Measurements from ENCODE around the gene ABRAXAS1. TPM values are rescaled to one million over a fixed set of nuclear protein-coding genes. Genes with fewer than 3 reads are reported as not detected.

The ABRAXAS1 gene
- polyA plus RNA-seq, 1 of the 3 experiments (the other 2 are of a cell fraction), result 4.9 TPM

- no peak overlapping the region for H2AFZ ChIP-seq (ENCODE audit: low read depth)
- no peak overlapping the region for H3K9ac ChIP-seq
- TF ChIP-seq RCOR1 (IDR thresholded peaks at IDR 0.05; ENCODE audit: low read length), result no peak
- no peak for TF ChIP-seq SIN3A (IDR thresholded peaks at IDR 0.05; ENCODE audit: borderline replicate concordance, low read depth, low read length)
- no peak for TF ChIP-seq ELF1 (IDR thresholded peaks at IDR 0.05)
- no peak for TF ChIP-seq SMC3 (IDR thresholded peaks at IDR 0.05; ENCODE audit: low read depth, low read length)
- TF ChIP-seq TAF1 (IDR thresholded peaks at IDR 0.05; ENCODE audit: borderline replicate concordance, low read depth, low read length), result no peak
- no peak for TF ChIP-seq FOSL2 (IDR thresholded peaks at IDR 0.05; ENCODE audit: borderline replicate concordance, low read depth)
- TF ChIP-seq, protein P1, sequence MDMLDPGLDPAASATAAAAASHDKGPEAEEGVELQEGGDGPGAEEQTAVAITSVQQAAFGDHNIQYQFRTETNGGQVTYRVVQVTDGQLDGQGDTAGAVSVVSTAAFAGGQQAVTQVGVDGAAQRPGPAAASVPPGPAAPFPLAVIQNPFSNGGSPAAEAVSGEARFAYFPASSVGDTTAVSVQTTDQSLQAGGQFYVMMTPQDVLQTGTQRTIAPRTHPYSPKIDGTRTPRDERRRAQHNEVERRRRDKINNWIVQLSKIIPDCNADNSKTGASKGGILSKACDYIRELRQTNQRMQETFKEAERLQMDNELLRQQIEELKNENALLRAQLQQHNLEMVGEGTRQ (IDR thresholded peaks at IDR 0.05; ENCODE audit: borderline replicate concordance, low read depth, low read length), result no peak
- no peak for TF ChIP-seq FOXM1 (IDR thresholded peaks at IDR 0.05; ENCODE audit: low read depth)
- no peak overlapping the region for H3K4me3 ChIP-seq (ENCODE audit: low read depth in 2 of 2, low read length in 1 of 2)
- H3K27me3 ChIP-seq (ENCODE audit: insufficient read depth), result no peaks in the 10 kb centered on the region
- H3K9me2 ChIP-seq, result no peaks in the 10 kb centered on the region
- no peaks in the 10 kb centered on the region for H4K20me1 ChIP-seq (ENCODE audit: insufficient read depth)
- no peaks in the 10 kb centered on the region for H3K9me3 ChIP-seq
- H3K4me2 ChIP-seq, result no peak overlapping the region
- H3F3A ChIP-seq (replicated peaks; ENCODE audit: insufficient read depth), result no peaks in the 10 kb centered on the region
- no peak overlapping the region for H3K27ac ChIP-seq (ENCODE audit: low read depth in 2 of 2, low read length in 1 of 2)
- peaks cover 14 to 18% of the 10 kb centered on the region in 2 experiments for H3K36me3 ChIP-seq (replicated peaks in 1 of 2; ENCODE audit: control insufficient read depth in 1 of 2, insufficient read depth in 2 of 2, low read length in 1 of 2)
- no peaks in the 10 kb centered on the region for H3K4me1 ChIP-seq (ENCODE audit: control insufficient read depth in 1 of 2, insufficient read depth in 2 of 2, low read depth in 1 of 2, low read length in 1 of 2)
- ChIA-PET POLR2A (no interaction called here), CTCF (no interaction called here)
- peaks cover 9% of the 10 kb centered on the region for H3K79me2 ChIP-seq (ENCODE audit: insufficient read depth)
- 66% methylated on average over 2 of the region's 2 CpGs for WGBS (ENCODE audit: low lambda C conversion rate)
- no peak for DNase-seq
Observed at GRCh38 chr4:83449009-83449408, 35.9 kb downstream of the ABRAXAS1 start.

DNA sequence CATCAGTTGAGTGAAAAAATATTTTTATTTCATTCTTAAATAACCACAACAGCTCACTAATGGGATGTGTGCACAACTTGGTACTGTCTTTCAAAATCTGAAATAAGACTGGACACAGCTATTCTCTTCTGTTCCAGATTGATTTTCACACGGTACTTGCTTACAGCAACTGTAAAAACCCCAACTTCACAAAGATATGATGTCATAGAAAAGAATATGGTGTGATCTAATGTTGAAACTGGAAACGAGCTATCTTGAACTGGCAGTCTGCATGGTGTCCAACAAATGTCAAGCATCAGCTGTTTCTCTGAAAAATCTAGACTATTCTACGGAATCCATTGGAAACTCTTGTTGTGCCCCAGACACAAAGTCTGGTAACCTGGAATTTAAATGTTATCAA is 44.0 kb downstream of the ABRAXAS1 start:
- Histone ChIP-seq H3K36me3 (replicated peaks in 1 of 2; ENCODE audit: control insufficient read depth in 1 of 2, insufficient read depth in 2 of 2, low read length in 1 of 2) (peaks cover 21 to 44% of the 10 kb centered on the region in 2 experiments), H3K27ac (ENCODE audit: low read depth in 2 of 2, low read length in 1 of 2) (no peak overlapping the region), H3K4me3 (ENCODE audit: low read depth in 2 of 2, low read length in 1 of 2) (no peak overlapping the region), H3K9me3 (no peaks in the 10 kb centered on the region), H3K79me2 (ENCODE audit: insufficient read depth) (no peaks in the 10 kb centered on the region), H3F3A (replicated peaks; ENCODE audit: insufficient read depth) (no peaks in the 10 kb centered on the region), H4K20me1 (ENCODE audit: insufficient read depth) (no peaks in the 10 kb centered on the region), H3K4me1 (ENCODE audit: control insufficient read depth in 1 of 2, insufficient read depth in 2 of 2, low read depth in 1 of 2, low read length in 1 of 2) (no peaks in the 10 kb centered on the region), H3K9me2 (no peaks in the 10 kb centered on the region), H3K4me2 (no peak overlapping the region), H3K27me3 (ENCODE audit: insufficient read depth) (no peaks in the 10 kb centered on the region), H2AFZ (ENCODE audit: low read depth) (no peak overlapping the region), H3K9ac (no peak overlapping the region)
- ChIA-PET POLR2A (no interaction called here), CTCF (no interaction called here)
- 76% methylated on average over 3 of the region's 3 CpGs for WGBS (ENCODE audit: low lambda C conversion rate)
- DNase-seq, result no peak
- TF ChIP-seq TAF1 (IDR thresholded peaks at IDR 0.05; ENCODE audit: borderline replicate concordance, low read depth, low read length), result no peak
- no peak for TF ChIP-seq TEAD4 (IDR thresholded peaks at IDR 0.05; ENCODE audit: borderline replicate concordance, insufficient read depth)
- TF ChIP-seq RAD21 (IDR thresholded peaks at IDR 0.05; ENCODE audit: low read length), result no peak
- TF ChIP-seq, protein P2, sequence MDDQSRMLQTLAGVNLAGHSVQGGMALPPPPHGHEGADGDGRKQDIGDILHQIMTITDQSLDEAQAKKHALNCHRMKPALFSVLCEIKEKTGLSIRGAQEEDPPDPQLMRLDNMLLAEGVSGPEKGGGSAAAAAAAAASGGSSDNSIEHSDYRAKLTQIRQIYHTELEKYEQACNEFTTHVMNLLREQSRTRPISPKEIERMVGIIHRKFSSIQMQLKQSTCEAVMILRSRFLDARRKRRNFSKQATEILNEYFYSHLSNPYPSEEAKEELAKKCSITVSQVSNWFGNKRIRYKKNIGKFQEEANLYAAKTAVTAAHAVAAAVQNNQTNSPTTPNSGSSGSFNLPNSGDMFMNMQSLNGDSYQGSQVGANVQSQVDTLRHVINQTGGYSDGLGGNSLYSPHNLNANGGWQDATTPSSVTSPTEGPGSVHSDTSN (IDR thresholded peaks at IDR 0.05), result no peak
- TF ChIP-seq GATA2 (CRISPR knock-in tag; IDR thresholded peaks at IDR 0.05), result no peak
- TF ChIP-seq, protein P3, sequence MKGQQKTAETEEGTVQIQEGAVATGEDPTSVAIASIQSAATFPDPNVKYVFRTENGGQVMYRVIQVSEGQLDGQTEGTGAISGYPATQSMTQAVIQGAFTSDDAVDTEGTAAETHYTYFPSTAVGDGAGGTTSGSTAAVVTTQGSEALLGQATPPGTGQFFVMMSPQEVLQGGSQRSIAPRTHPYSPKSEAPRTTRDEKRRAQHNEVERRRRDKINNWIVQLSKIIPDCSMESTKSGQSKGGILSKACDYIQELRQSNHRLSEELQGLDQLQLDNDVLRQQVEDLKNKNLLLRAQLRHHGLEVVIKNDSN (IDR thresholded peaks at IDR 0.05; ENCODE audit: borderline replicate concordance, low read depth), result no peak
- TF ChIP-seq ELF1 (IDR thresholded peaks at IDR 0.05), result no peak
- no peak for TF ChIP-seq MEF2A (IDR thresholded peaks at IDR 0.05; ENCODE audit: borderline replicate concordance, low read depth)
- no peak for TF ChIP-seq SIN3A (IDR thresholded peaks at IDR 0.05; ENCODE audit: borderline replicate concordance, low read depth, low read length)
- no peak for TF ChIP-seq JUND (IDR thresholded peaks at IDR 0.05)
- TF ChIP-seq MXI1 (IDR thresholded peaks at IDR 0.05; ENCODE audit: low read depth, low read length), result no peak
- no peak for TF ChIP-seq FOSL2 (IDR thresholded peaks at IDR 0.05; ENCODE audit: borderline replicate concordance, low read depth)
- TF ChIP-seq REST (IDR thresholded peaks at IDR 0.05; ENCODE audit: low read depth, low read length), result no peak
- no peak for TF ChIP-seq RXRA (IDR thresholded peaks at IDR 0.05; ENCODE audit: borderline replicate concordance, low read depth)
- TF ChIP-seq FOXM1 (IDR thresholded peaks at IDR 0.05; ENCODE audit: low read depth), result no peak
- no peak for TF ChIP-seq FOXJ3 (CRISPR knock-in tag; IDR thresholded peaks at IDR 0.05)
- TF ChIP-seq CTCF (IDR thresholded peaks at IDR 0.05), result no peak

All from SK-N-SH (cell line).